Breast epithelium (tissue), 4 donors: Measurements from ENCODE around the gene UBE2N. TPM values are rescaled to one million over a fixed set of nuclear protein-coding genes. Genes with fewer than 3 reads are reported as not detected.

ENCODE experiments used
- DNase-seq, 2 donors: peaks; one replicate each; pipeline ENCODE4 v3.0.0-alpha.2; 2019; ENCODE audit warnings: low spot score in 2 of 2
- H3K27ac ChIP-seq, 2 donors: fragments of 200-600 bp; sonication (generic) in 1 of 2; one replicate each; pipeline ENCODE4 v1.5.1; 2016 to 2019; ENCODE audit warnings: mild to moderate bottlenecking in 1 of 2
- H3K27me3 ChIP-seq, 2 donors: fragments of 200-600 bp; sonication (generic) in 1 of 2; one replicate each; pipeline versions ENCODE4 v1.5.1 to v1.6.0; 2017 to 2019; ENCODE audit warnings: control low read depth in 1 of 2, mild to moderate bottlenecking in 1 of 2
- H3K36me3 ChIP-seq: fragments of 200-600 bp; one replicate; pipeline ENCODE4 v1.5.1; 2019
- H3K4me1 ChIP-seq, 2 donors: fragments of 200-600 bp; sonication (generic); one replicate each; pipeline ENCODE4 v1.5.1; 2016 to 2019; ENCODE audit warnings: control low read depth in 1 of 2
- H3K4me3 ChIP-seq, 3 donors: fragments of 200-600 bp; sonication (generic); 1 replicate in 2 of 3; 2 replicates in 1 of 3; pipeline ENCODE4 v1.5.1; 2016 to 2019; ENCODE audit warnings: mild to moderate bottlenecking in 3 of 3, moderate library complexity in 2 of 3
- H3K9me3 ChIP-seq, 2 donors: fragments of 200-600 bp; sonication (generic) in 1 of 2; one replicate each; pipeline ENCODE4 v1.5.1; 2016 to 2019; ENCODE audit warnings: control low read depth in 1 of 2
- POLR2A ChIP-seq: fragments of 450-650 bp; IDR thresholded peaks from one replicate; pipeline ENCODE4 v1.6.1; 2016; ENCODE audit warnings: antibody characterized with exemption, mild to moderate bottlenecking, moderate library complexity
- POLR2AphosphoS5 ChIP-seq, 3 donors: sonication (generic); formaldehyde crosslinking; IDR thresholded peaks; one replicate each; pipeline ENCODE4 v1.6.1; 2017; ENCODE audit warnings: antibody characterized with exemption in 3 of 3
- intact Hi-C: fragments of 100-400 bp; cut with DNase I; formaldehyde crosslinking; loops from one replicate; pipeline ENCODE4 v1.15.1; 2023; ENCODE audit warnings: low total_unique reads
- total RNA-seq, 3 donors: library from RNA; depleted of rRNA; stranded (reverse); fragments of >200 nt; gene quantifications; one replicate each; pipeline ENCODE4 v1.1.0, GENCODE V29; 2016
- TF ChIP-seq, protein P1 (sequence below), 3 donors: fragments of 450-650 bp; IDR thresholded peaks; one replicate each; pipeline ENCODE4 v1.5.1; 2016 to 2017; ENCODE audit warnings: antibody characterized with exemption in 3 of 3, mild to moderate bottlenecking in 3 of 3, moderate library complexity in 3 of 3

UBE2N gene, protein sequence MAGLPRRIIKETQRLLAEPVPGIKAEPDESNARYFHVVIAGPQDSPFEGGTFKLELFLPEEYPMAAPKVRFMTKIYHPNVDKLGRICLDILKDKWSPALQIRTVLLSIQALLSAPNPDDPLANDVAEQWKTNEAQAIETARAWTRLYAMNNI
- 10 to 100 TPM; 23.0 to 47.7 (median 43.3) TPM for total RNA-seq

DNA sequence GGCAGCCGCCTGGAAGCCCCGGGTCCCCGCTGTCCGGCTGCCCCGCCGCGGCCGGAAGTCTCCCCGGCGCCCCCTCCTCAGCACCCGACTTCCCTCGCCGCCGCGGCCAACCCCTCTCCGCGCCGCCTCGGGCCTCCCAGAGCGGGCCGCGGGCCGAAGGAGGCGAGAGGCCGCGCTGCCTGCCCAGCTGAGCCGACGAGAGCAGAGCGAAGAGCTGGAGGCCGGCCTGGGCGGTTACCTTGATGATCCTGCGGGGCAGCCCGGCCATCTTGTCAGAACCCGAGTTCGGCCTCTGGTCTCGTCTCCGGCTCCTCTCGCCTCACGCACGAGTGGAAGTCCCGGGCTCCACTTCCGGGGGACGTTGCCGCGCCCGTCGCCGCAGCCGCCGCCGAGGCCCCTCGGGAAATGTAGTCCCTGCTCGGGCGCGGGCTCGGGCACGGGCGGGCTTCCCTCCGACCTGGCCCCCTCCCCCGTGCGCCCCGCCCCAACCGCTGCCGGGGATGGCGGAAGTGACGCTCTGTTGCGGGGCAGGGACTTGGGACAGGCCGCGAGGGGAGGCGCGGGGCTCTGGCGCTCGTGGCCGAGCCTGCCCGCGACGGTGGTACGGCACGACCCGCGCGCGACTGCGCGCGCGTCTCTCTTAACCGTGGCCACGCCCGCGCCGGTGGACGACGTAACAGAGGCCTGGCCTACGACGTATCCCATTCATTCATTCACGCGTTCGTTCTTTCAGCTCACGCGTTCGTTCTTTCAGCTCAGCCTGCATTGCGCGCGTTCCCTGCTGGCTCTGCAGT, at the start of gene UBE2N:
TSS of gene UBE2N (minus strand) at position 331 of the 794 bp plus-strand sequence. CDS start at position 268, 63 bp downstream.
- TF ChIP-seq POLR2A (peak; percentile 24), POLR2AphosphoS5 (IDR thresholded peaks at IDR 0.05) (peak; percentile 59 to 86 (median 66))
- TF ChIP-seq, protein P1, sequence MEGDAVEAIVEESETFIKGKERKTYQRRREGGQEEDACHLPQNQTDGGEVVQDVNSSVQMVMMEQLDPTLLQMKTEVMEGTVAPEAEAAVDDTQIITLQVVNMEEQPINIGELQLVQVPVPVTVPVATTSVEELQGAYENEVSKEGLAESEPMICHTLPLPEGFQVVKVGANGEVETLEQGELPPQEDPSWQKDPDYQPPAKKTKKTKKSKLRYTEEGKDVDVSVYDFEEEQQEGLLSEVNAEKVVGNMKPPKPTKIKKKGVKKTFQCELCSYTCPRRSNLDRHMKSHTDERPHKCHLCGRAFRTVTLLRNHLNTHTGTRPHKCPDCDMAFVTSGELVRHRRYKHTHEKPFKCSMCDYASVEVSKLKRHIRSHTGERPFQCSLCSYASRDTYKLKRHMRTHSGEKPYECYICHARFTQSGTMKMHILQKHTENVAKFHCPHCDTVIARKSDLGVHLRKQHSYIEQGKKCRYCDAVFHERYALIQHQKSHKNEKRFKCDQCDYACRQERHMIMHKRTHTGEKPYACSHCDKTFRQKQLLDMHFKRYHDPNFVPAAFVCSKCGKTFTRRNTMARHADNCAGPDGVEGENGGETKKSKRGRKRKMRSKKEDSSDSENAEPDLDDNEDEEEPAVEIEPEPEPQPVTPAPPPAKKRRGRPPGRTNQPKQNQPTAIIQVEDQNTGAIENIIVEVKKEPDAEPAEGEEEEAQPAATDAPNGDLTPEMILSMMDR (IDR thresholded peaks at IDR 0.05), result no peak
- Histone ChIP-seq H3K4me1 (peaks cover 0 to 3% of the 10 kb centered on the region in 2 donors), H3K27me3 (no peaks in the 10 kb centered on the region), H3K4me3 (peak within 1 kb of the TSS; percentile 87 to 99 (median 98)), H3K27ac (peak within 1 kb of the TSS; percentile 94 to 97), H3K36me3 (no peaks in the 10 kb centered on the region), H3K9me3 (no peaks in the 10 kb centered on the region)
- DNase-seq, result peak; percentile 95 to 98
- intact Hi-C loops, result no loop called here

DNA sequence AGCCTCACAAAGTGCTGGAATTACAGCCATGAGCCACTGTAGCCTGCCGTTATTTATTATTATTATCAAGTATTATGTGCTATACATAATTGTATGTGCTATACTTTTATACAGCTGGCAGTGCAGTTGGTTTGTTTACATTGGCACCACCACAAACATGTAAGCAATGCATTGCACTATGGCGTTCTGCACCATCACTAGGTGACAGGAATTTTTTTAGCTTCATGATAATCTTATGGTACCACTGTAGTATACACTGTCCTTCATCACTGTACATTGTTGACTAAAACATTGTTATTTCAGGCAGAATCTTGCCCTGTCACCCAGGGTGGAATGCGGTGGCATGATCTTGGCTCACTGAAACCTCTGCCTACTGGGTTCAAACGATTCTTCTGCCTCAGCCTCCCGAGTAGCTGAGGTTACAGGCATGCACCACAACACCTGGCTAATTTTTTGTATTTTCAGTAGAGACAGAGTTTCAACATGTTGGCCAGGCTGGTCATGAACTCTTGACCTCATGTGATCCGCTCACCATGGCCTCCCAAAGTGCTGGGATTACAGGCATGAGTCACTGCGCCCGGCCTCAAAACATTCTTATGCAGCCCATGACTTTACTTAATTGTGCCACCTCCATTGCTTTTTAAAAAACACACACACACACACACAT, 42.7 kb upstream of the UBE2N start:
- Histone ChIP-seq H3K27me3 (no peaks in the 10 kb centered on the region), H3K9me3 (no peaks in the 10 kb centered on the region), H3K4me3 (no peak overlapping the region), H3K36me3 (no peaks in the 10 kb centered on the region), H3K4me1 (no peaks in the 10 kb centered on the region), H3K27ac (no peak overlapping the region)
- DNase-seq, result no peak
- intact Hi-C loops, result no loop called here
- TF ChIP-seq POLR2AphosphoS5 (IDR thresholded peaks at IDR 0.05) (no peak), POLR2A (no peak)
- TF ChIP-seq, protein P1 (IDR thresholded peaks at IDR 0.05), result no peak

DNA sequence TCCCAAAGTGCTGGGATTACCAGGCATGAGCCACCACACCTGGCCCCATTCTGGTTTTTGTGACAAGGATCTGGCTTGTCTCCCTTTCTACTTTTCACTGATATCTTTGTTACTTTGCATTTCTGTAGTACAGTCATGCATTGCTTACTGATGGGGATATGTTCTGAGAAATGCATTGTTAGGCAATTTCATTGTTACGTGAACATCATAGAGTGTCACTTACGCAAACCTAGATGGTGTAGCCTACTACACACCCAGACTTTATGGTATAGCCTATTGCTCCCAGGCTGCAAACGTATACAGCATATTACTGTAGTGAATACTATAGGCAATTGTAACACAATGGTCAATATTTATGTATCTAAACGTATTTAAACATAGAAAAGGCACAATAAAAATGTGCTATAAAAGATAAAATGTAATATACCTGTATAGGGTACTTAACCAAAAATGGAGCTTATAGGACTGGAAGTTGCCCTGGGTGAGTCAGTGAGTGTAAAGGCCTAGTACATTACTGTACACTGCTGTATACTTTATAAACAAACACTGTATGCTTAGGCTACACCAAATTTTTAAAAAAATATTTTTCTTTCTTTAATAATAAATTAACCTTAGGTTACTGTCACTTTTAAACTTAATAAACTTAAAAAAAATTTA, 41.5 kb upstream of the UBE2N start:
- no peak overlapping the region for H3K4me3 ChIP-seq
- no peaks in the 10 kb centered on the region for H3K9me3 ChIP-seq
- H3K36me3 ChIP-seq, result no peaks in the 10 kb centered on the region
- no peak overlapping the region for H3K27ac ChIP-seq
- no peak for DNase-seq
- H3K27me3 ChIP-seq, result no peaks in the 10 kb centered on the region
- intact Hi-C loops, result no loop called here
- no peaks in the 10 kb centered on the region for H3K4me1 ChIP-seq
- TF ChIP-seq, protein P1 (IDR thresholded peaks at IDR 0.05), result no peak
- TF ChIP-seq POLR2AphosphoS5 (IDR thresholded peaks at IDR 0.05), result no peak
- TF ChIP-seq POLR2A, result no peak

DNA sequence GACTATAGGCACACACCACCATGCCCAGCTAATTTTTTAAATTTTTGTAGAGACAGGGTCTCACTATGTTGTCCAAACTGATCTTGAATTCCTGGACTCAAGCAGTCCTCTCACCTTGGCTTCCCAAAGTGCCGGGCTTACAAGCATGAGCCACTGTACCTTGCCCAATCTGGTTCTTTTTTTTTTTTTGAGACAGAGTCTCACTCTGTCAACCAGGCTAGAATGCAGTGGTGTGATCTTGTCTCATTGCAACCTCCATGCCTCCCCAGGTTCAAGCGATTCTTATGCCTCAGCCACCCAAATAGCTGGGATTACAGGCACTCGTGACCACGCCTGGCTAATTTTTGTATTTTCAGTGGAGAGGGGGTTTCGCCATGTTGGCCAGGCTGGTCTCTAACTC, 41.0 kb upstream of the UBE2N start:
- TF ChIP-seq, protein P1 (IDR thresholded peaks at IDR 0.05), result no peak
- TF ChIP-seq POLR2AphosphoS5 (IDR thresholded peaks at IDR 0.05), result no peak
- TF ChIP-seq POLR2A, result no peak
- no peaks in the 10 kb centered on the region for H3K36me3 ChIP-seq
- DNase-seq, result no peak
- intact Hi-C loops, result no loop called here
- H3K27ac ChIP-seq, result no peak overlapping the region
- no peaks in the 10 kb centered on the region for H3K9me3 ChIP-seq
- H3K27me3 ChIP-seq, result no peaks in the 10 kb centered on the region
- no peak overlapping the region for H3K4me3 ChIP-seq
- H3K4me1 ChIP-seq, result no peaks in the 10 kb centered on the region
